GM21717 (cell line): Measurements from ENCODE around the gene MZF1.
"Not testable (repeated sequence)": the region's sequence is repeated elsewhere in the genome, so short reads cannot be mapped to it uniquely, and the experiment has no call there.

Source experiments
- ATAC-seq: cut with Tn5 transposase; IDR thresholded peaks from one replicate; pipeline ENCODE4 v1.9.1; 2021; ENCODE audit warnings: mild to moderate bottlenecking, moderate library complexity; ENCODE audit not compliant: unreplicated experiment

The MZF1 gene

DNA sequence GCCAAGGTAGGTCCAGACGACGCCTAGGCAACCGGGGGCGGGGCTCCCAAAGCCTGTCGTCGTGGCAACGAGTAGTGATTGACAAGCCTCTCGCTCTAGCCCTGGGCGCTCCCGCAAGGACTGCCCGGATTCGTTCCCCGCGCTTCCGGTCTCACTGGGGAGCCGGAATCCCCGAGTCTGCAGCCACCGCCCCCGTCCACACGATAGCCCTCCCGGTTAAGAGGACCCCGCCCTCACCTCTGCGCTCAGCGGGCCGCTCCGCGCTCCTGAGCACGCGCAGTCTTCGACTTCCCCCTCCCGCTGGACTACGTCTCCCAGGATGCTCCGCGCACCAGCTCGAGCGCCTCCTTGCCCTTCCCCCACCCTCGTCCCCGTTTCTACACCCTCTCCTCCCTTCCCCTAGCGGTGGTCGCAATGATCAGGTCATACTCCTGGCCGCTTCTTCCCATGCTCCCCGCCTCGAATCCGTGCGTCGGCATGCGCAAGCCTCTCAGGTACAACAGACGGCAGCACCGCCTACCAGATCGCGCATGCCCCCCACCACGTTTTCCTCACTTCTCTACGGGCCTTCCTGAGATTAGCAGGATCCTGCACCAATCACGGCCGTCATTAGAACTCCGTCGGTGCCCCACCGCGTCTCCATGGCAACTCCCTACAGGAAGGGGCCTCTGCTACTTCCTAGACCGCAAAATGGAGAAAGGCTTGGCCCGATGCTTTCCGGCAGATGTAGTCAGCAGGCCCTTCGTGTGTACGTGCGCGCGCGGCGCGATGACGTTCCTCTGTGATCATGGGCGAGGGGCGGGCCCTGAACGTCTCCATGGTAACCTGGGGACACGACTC, at the start of gene MZF1:
TSS of gene MZF1 (minus strand) at position 518 of the 840 bp plus-strand sequence. CDS start 1,946 bp downstream, outside the sequence.
- ATAC-seq, result peak; percentile 50

DNA sequence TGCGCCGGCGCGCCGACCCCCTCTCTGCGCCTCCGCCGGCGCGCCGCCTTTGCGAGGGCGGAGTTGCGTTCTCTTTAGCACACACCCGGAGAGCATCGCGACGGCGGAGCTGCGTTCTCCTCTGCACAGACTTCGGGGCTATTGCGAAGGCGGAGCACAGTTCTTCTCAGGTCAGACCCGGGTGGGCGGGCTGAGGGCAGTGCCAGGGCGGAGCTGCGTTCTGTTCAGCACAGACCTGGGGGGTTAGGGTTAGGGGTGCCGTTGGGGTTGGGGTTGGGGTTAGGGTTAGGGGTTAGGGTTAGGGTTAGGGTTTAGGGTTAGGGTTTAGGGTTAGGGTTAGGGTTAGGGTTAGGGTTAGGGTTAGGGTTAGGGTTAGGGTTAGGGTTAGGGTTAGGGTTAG, 34.1 kb upstream of the MZF1 start:
- not testable (repeated sequence) for ATAC-seq

DNA sequence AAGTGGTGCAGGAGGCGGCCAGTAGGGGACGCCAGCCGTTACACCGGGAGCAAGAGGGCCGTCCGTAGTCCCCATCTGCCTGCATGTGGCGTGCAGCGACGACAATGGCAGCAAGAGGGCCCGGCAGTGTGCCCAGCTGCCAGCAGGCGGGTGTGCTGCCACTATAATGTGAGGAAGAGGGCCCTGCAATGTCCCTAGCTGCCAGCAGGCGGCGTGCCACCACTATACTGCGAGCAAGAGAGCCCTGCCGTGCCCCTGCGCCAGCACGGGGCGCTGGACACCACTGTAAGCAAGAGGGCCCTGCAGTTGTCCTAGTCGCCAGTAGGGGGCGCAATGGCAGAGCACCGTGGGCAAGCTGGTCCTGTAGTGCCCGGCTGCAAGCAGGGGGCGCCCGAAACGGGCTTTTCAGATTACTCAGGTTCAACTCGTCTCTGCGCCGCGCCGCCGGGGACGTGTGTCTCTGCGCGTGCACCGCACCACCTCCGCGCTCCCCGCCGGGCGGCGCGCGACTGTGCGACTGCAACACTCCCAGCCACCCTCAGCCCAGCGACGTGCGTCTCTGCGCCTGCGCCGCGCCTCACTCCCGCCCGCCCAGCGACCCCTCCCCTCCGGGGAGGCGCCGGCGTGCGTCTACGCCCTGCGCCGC, 33.2 kb upstream of the MZF1 start:
- ATAC-seq, result not testable (repeated sequence)

DNA sequence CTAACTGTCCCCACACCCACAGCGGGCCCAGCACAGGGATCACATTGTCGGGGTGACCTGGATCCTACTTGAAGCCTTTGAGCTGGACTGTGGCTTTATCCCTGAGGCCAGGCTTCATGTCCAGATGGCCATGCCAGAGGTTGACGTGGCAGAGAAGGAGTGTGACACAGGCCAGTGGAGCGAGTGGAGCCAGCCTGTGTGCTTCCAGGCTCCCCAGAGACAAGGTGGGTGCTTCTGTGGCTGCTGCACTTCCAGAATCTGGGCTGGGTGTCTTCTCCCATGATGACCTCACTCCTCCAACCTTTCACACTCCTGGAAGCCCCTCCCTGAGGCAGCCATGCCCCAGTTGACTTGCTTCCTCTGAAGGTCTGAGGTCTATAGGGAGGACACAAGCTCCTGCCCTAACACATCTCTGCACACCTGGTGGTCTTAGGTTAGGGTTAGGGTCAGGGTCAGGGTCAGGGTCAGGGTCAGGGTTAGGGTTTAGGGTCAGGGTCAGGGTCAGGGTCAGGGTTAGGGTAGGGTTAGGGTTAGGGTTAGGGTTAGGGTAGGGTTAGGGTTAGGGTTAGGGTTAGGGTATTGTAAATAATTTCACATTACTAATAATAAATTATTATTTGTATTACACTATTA, 13.1 kb upstream of the MZF1 start:
- ATAC-seq, result no peak

DNA sequence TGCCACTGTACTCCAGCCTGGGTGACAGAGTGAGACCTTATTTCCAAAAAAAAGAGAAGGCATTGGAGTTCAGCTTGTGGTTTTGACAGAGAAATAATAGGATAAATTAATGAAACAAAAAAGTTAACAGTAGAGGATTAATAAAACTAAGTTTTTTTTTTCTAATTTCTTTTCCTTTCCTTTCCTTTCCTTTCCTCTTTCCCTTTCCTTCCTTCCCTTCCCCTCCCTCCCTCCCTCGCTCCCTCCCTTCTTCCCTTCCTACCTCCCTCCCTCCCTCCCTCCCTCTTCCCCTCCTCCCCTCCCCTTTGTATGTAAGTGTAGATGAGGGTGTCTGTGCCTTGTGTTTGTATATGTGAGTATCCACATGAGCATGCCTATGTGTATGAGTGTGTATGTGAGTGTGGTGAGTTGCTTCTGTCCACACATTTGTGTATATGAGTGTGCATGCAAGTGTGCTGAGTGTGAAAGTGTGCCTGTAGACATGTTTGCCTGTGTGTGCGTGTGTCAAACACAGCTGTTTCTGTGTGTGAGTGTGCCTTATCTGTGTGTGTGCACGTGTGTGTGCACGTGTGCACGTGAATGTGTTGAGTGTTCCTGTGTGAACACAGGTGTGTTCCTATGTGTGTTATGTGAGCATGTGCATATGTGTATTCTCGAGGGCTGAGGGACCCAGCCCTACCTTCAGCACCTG, 12.5 kb upstream of the MZF1 start:
- no peak for ATAC-seq

DNA sequence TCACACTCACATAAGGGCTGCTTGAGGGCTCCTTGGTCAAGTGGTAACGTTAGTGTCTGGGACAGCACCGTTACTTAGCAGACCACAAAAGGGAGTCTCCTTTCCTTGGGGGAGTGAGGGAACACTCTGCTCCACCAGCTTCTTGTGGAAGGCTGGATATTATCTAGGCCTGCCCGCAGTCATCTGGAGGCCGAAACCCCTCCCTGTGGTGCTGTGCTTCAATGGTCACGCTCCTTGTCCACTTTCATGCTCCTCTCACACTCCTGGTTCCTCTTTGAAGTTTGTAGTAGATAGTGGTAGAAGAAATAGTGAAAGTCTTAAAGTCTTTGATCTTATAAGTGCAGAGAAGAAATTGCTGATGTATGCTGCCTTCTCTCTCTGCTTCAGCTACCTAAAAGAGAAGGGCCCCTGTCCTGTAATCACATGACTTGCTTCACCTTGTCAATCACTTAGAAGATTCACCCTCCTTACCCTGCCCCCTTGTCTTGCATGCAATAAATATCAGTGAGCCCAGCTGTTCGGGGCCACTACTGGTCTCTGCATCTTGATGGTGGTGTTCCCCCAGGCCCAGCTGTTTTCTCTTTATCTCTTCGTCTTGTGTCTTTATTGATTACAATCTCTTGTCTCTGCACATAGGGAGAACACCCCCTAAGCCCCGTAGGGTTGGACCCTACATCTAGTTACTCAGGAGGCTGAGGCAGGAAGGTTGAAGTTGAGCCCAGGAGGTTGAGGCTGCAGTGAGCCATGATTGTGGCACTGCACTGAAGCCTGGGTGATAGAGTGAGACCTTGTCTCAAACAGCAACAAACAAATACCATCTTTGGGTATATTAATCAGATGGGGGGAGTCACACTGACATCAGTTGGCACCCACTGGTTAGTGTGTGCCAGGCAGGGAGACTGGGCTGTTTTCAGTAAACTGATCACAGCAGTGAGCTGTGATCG, 11.6 kb upstream of the MZF1 start:
- ATAC-seq, result no peak

DNA sequence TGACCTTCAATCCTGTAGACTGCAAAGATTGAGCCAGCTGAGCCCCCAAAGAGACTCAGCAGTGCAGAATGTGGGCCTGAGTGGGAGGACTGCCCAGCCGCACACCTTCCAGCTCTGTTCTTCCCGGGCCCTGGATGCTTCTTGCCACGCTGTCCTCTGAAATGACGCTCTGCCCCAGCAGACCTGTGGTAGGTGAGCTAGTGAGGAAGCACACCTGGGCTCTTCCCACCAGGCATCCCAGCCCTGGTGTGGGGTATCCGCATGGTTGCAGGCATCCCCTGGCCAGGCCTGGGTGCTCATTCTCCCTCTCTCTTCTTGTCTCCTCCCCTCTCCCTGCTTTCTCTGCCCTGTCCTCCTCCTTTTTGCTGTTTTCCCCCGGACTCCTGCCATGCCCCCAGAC, 9.8 kb upstream of the MZF1 start:
- no peak for ATAC-seq

DNA sequence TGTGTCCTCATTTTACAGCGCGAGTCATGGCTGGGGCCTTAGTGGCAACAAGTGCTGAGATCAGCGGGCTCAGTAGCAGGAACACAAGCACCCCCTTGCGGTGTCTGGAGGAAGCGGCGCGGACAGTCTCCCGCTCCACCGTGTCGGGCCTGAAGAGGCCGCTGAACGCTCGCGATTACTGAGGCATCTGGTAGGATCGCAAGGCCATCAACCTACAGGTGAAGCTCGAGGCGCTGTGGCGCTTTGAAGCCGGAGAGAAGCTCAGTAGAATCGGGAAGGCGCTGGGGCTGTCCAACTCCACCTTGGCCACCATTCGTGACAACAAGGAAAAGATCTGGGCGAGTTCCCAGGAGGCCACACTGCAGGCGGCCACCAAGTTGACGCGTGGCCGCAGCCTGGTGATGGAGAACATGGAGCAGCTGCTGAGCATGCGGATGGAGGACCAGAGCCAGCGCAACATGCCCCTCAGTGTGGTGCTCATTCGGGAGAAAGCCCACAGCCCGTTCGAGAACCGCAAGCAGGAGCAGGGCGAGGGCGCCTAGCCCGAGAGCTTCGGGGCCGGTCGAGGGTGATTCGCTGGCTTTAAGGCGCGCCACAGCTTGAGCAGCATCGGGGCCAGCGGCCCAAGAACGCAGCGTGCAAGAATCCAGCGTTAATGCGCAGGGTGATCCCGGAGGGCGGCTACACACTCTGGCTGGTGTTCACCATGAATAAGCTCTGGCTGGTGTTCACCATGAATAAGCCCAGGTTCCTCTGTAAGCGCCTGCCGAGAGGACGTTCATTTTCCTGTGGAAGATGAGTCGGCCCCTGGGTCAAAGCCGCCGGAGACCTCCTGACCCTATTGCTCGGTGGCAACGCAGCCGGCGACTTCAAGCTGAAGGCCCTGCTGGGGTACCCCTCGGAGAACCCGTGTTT, 8.3 kb upstream of the MZF1 start:
- no peak for ATAC-seq

DNA sequence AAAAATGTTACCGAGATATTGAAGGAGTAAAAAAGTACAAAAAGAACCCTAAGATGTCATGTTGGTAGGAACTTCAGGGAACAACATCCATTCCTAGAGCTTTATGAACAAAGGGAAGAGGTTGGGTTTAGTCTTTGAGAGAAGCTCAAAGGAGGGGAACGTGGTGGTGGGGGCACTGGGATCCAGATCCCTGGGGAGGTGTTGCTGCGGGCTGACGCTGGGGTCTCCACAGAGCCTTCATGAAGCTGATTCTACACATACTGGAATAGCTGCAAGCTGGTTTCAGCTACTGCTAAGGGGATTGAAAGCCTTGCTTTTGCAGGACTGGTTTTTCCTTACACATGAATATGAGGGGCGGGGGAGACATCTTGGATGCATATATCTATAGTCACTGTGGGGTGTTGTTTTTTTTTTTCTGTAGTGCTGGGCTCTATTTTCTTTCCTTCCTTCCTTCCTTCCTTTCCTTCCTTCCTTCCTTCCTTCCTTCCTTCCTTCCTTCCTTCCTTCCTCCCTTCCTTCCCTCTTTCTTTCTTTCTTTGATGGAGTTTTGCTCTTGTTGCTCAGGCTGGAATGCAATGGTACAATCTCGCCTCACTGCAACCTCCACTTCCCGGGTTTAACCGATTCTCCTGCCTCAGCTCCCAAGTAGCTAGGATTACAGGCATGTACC, 6.5 kb upstream of the MZF1 start:
- ATAC-seq, result no peak

DNA sequence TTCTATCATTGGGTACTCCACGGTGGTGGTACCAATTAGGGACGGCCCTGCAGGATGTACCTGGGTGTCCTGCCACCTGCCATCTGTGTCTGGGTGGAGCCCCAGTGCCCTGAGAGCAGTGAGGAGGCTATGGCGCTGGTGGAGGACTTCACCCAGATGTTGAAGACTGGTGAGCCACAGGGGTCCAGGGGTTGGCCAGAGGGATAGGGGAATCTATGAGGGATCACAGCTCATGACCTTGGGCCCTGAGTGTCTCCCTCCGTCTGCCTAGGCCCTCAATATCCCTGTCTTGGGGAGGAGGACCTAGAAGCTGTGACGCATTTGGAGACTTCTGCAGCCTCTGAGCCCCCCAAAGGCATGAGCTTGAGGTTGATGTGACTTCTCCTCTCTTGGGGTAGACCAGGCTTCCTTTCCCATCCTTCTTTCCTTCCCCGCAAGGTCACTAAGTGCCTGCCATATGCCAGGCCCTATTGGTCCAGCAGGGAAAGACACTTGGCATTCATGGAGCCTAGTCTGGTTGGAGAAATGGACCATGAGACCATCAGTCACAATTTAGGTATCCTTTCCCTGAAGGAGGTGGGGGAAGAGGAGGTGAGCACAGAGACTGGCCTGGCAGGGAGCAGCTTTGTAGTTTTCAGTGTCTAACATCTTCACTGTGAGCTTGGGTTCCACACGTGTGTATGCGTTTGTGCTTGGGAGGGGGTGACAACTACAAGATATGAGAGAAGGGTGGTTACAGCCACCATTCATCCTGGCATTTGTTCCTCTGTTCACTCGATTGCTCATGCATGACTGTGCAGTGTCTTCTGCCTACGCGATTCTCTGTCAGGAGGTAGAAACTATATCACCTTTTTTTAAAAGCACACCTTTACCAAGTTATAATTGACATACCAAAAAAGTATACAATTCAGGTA, 5.1 kb upstream of the MZF1 start:
- no peak for ATAC-seq

DNA sequence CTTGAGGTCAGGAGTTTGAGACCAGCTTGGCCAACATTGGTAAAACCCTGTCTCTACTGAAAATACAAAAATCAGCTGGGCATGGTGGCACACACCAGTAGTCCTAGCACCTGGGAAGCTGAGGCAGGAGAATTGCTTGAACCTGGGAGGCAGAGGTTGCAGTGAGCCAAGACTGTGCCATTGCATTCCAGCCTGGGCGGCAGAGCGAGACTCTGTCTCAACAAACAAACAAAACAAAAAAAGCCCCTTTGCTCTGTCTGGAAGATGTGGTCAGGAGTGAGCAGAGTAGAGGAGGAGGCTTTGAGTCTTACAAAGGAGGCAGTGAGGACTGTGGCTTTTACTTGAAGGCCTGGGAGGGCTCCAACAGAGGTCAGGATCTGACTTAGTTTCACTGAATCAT, 4.4 kb upstream of the MZF1 start:
- not testable (repeated sequence) for ATAC-seq

DNA sequence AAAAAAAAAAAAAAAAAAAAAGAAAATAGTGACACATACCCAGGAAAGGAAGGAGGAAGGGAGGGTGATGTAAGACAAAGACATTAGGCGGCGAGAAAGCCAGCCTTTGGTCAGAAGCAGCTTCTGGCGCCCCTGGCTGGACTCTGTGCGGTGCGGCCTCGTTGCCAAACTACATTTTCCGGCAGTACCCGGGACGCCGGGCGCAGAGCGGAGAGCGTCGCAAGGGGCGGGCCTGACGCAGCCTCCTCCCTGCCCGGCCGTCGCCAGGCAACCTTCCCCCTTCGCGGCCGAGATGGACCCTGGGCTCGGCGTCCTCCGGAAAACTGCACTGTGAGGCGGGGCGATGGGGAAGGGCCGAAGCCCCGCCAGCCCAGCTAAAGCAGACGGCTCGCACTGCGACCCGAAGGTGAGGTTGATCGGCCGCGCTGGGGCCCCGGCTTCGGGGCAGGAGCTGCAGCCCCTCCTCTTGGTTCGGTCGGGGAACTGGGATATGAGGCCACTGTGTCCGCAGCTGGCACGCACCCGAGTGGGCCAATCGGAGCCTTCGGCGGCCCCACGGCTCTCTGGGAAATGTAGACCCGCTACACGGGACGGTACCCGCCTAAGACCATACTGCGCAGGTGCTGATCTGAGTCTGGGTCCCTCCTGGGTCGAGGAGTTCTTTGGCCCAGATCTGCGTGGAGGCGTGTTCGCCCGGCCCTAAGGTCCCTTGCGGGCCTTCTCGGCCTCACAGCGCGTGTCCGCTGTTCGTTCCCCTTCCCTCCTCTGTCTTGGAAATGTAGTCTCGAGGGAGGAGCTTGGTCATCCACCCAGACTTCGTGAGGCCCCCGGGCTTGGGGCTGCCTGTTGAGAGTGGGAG, 2.3 kb upstream of the MZF1 start:
- peak; percentile 34 for ATAC-seq

DNA sequence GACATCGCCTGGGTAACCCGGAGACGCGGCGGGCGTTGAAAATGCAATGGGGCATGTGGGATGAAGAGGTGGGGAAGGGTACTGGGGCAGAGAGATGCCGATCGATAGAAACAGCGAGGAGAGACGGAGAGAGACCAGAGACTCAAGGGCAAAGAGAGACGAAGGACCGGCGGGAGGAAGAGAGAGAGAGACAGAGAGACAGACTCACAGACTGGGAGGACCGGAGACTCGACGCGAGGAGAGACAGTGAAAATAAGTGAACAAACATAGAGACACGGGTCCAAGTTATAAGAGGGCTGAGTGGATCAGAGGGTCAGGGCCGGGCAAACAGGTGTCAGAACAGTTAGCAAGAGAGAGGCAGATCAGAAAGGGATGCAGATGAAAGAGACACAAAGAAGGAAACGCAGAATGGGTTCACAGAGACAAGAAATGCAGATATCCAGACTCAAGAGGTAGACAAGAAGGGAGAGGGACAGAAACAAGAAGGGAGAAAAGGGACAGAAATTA, 576 bp upstream of the MZF1 start:
- ATAC-seq, result no peak

DNA sequence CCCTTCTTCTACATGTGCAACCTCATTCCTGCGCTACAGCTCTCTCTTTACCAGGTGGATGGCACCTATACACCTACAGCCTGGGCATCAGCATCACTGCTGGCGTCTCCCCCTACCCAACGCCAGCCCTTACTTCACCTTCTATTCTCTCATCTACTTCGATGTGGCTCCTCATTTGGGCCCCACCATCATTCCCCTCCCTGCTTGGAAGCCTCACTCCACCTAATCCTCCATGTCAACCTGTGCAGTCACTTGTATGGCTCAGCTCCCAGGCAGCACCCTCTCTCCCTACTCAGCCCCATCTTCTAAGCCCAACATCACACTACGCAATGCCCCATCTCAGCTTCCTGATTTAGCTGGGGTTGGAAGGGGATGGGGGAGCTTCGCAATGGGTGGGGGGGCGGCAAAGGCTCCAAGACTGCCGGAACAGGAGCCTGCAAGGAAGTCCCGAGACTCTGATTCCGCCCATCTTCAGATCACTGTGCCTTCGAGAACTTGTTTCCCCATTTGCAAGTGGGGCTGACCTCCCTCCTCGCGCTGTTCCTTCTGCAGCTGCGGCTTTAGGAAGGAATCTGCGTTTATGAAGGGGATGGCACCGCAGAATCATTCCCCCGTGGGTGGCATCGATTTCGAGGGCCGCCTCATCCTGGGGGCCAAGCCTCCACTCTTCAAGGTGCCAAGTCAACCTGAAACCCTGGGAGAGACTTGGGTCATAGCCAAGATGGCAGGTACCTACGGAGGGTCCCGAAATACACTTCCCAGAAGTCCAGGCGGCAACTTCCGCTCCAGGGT, 913 bp downstream of the MZF1 start:
- no peak for ATAC-seq

DNA sequence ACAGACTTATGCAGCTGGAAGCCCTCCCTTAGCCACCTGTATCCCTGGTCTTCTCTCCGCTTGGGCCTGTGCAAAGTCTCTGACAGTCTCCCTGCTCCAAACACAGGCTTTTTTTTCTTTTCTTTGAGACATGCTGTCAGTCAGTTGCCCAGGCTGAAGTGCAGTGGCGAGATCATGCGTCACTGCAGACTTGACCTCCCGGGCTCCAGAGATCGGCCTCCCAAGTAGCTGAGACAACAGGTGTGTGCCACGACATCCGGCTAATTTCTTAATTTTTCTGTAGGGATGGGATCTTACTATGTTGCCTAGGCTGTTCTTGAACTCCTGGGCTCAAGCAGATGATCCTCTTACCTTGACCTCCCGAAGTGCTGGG, 1.6 kb downstream of the MZF1 start:
- ATAC-seq, result no peak
